Ishikawa (cell line): Measurements from ENCODE around the gene LYST.

Source experiments
- CEBPB ChIP-seq: IDR thresholded peaks from 2 replicates; pipeline ENCODE4 v1.6.1; 2012
- CREB1 ChIP-seq: IDR thresholded peaks from 2 replicates; pipeline ENCODE4 v1.6.1; 2012; ENCODE audit warnings: low read depth
- EGR1 ChIP-seq: IDR thresholded peaks from 2 replicates; pipeline ENCODE4 v1.6.1; 2012
- EP300 ChIP-seq: IDR thresholded peaks from 2 replicates; pipeline ENCODE4 v1.6.1; 2012; ENCODE audit warnings: borderline replicate concordance
- NFIC ChIP-seq: IDR thresholded peaks from 2 replicates; pipeline ENCODE4 v1.6.1; 2012
- TAF1 ChIP-seq: IDR thresholded peaks from 2 replicates; pipeline ENCODE4 v1.6.1; 2012; ENCODE audit warnings: low read depth, mild to moderate bottlenecking
- TCF12 ChIP-seq: IDR thresholded peaks from 2 replicates; pipeline ENCODE4 v1.6.1; 2012; ENCODE audit warnings: low read depth
- TEAD4 ChIP-seq: IDR thresholded peaks from 2 replicates; pipeline ENCODE4 v1.6.1; 2012
- USF1 ChIP-seq: IDR thresholded peaks from 2 replicates; pipeline ENCODE4 v1.6.1; 2012
- YY1 ChIP-seq: IDR thresholded peaks from 2 replicates; pipeline ENCODE4 v1.6.1; 2012; ENCODE audit warnings: low read depth
- TF ChIP-seq, protein P1 (sequence below): IDR thresholded peaks from 2 replicates; pipeline ENCODE4 v1.6.1; 2012
- TF ChIP-seq, protein P2 (sequence below): IDR thresholded peaks from 2 replicates; pipeline ENCODE4 v1.6.1; 2012; ENCODE audit warnings: low read depth, mild to moderate bottlenecking

DNA sequence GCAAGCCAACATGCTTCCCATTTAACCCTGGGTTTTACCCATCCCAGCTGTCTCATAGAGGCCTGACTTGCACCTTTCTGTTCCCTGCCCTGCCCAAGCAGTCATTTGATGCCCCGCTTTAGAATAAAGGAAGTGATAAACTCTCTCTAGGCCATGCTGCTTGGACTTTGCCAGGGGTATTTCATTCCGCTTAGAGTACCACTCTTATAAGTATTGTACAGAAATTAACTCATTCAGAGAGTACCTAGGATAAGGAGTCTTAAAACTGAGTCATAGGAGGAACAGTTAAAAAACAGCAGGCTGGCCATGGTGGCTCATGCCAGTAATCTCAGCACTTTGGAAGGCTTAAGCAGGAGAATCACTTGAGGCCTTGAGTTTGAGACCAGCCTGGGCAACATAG is 21.0 kb upstream of the LYST start:
- TF ChIP-seq TAF1 (no peak), NFIC (no peak), CREB1 (no peak), TEAD4 (no peak), YY1 (no peak), CEBPB (no peak), EGR1 (no peak), EP300 (no peak), USF1 (no peak), TCF12 (no peak)
- TF ChIP-seq, protein P1, sequence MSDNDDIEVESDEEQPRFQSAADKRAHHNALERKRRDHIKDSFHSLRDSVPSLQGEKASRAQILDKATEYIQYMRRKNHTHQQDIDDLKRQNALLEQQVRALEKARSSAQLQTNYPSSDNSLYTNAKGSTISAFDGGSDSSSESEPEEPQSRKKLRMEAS: no peak
- TF ChIP-seq, protein P2, sequence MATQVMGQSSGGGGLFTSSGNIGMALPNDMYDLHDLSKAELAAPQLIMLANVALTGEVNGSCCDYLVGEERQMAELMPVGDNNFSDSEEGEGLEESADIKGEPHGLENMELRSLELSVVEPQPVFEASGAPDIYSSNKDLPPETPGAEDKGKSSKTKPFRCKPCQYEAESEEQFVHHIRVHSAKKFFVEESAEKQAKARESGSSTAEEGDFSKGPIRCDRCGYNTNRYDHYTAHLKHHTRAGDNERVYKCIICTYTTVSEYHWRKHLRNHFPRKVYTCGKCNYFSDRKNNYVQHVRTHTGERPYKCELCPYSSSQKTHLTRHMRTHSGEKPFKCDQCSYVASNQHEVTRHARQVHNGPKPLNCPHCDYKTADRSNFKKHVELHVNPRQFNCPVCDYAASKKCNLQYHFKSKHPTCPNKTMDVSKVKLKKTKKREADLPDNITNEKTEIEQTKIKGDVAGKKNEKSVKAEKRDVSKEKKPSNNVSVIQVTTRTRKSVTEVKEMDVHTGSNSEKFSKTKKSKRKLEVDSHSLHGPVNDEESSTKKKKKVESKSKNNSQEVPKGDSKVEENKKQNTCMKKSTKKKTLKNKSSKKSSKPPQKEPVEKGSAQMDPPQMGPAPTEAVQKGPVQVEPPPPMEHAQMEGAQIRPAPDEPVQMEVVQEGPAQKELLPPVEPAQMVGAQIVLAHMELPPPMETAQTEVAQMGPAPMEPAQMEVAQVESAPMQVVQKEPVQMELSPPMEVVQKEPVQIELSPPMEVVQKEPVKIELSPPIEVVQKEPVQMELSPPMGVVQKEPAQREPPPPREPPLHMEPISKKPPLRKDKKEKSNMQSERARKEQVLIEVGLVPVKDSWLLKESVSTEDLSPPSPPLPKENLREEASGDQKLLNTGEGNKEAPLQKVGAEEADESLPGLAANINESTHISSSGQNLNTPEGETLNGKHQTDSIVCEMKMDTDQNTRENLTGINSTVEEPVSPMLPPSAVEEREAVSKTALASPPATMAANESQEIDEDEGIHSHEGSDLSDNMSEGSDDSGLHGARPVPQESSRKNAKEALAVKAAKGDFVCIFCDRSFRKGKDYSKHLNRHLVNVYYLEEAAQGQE: no peak
